PC-3 (cell line): ENCODE measurements around the gene ITM2C. TPM values are rescaled to one million over a fixed set of nuclear protein-coding genes. Genes with fewer than 3 reads are reported as not detected.

Experiments used
- ATAC-seq: fragments of 200-7000 bp; cut with Tn5 transposase; 2 replicates; pipeline ENCODE4 v1.9.1; 2020; ENCODE audit warnings: mild to moderate bottlenecking, moderate library complexity
- BruUV-seq: library from RNA; stranded (reverse); fragments of 400-500 nt; replicated peaks from 2 replicates; lab custom pipeline; 2021; lab: Mats Ljungman, UMichigan
- CTCF ChIA-PET: fragments of 300-600 bp; sonication (Branson Sonifier 250); formaldehyde crosslinking; loops from one replicate; lab custom pipeline; 2022; ENCODE audit warnings: antibody characterized with exemption; lab: Charles Lee
- POLR2A ChIA-PET: fragments of 300-600 bp; sonication (Branson Sonifier 250); formaldehyde crosslinking; loops from one replicate; lab custom pipeline; 2022; ENCODE audit warnings: antibody characterized with exemption; ENCODE audit not compliant: unreplicated experiment; lab: Charles Lee
- DNase-seq: peaks from one replicate; pipeline ENCODE4 v3.0.0-alpha.2; 2015
- H2AFZ ChIP-seq: fragments of 300-600 bp; sonication (generic); 2 replicates; pipeline ENCODE4 v1.6.0; 2016; ENCODE audit warnings: antibody characterized with exemption, low read length
- H3F3A ChIP-seq: fragments of 300-600 bp; sonication (generic); one replicate; pipeline ENCODE4 v1.6.0; 2017; ENCODE audit warnings: antibody characterized with exemption, low read length, control low read depth, mild to moderate bottlenecking; ENCODE audit not compliant: unreplicated experiment
- H3K27ac ChIP-seq: fragments of 300-600 bp; sonication (generic); 2 replicates; pipeline ENCODE4 v1.5.1; 2016; ENCODE audit warnings: mild to moderate bottlenecking, low read length
- H3K27me3 ChIP-seq: fragments of 300-600 bp; sonication (generic); 2 replicates; pipeline ENCODE4 v1.6.1; 2016; ENCODE audit warnings: low read length, mixed read lengths
- H3K36me3 ChIP-seq: fragments of 300-600 bp; sonication (generic); 2 replicates; pipeline ENCODE4 v1.6.1; 2016; ENCODE audit warnings: low read depth, mixed run types, low read length, mixed read lengths
- H3K4me1 ChIP-seq: fragments of 300-600 bp; sonication (generic); 2 replicates; pipeline ENCODE4 v1.5.1; 2016; ENCODE audit warnings: low read length; ENCODE audit not compliant: insufficient read depth
- H3K4me2 ChIP-seq: fragments of 300-600 bp; sonication (generic); 2 replicates; pipeline ENCODE4 v1.6.0; 2016; ENCODE audit warnings: low read length
- H3K4me3 ChIP-seq: fragments of 300-600 bp; sonication (generic); 2 replicates; pipeline ENCODE4 v1.5.1; 2016; ENCODE audit warnings: mild to moderate bottlenecking, low read length, mixed read lengths
- H3K79me2 ChIP-seq: fragments of 300-600 bp; sonication (generic); 2 replicates; pipeline ENCODE4 v1.6.1; 2017; ENCODE audit warnings: low read length, mixed read lengths
- H3K9ac ChIP-seq: fragments of 300-600 bp; sonication (generic); 2 replicates; pipeline ENCODE4 v1.6.0; 2016; ENCODE audit warnings: mild to moderate bottlenecking, low read length
- H3K9me2 ChIP-seq: fragments of 300-600 bp; sonication (generic); replicated peaks from 2 replicates; pipeline ENCODE4 v1.6.1; 2016; ENCODE audit warnings: mixed run types, low read length, mixed read lengths
- H3K9me3 ChIP-seq: fragments of 300-600 bp; sonication (generic); 2 replicates; pipeline ENCODE4 v1.6.1; 2016; ENCODE audit warnings: low read length, mixed read lengths
- H4K20me1 ChIP-seq: fragments of 300-600 bp; sonication (generic); 2 replicates; pipeline ENCODE4 v1.6.1; 2016; ENCODE audit warnings: low read length, mixed read lengths
- EZH2 ChIP-seq: fragments of 300-600 bp; sonication (generic); IDR thresholded peaks from one replicate; pipeline ENCODE4 v1.6.1; 2017; ENCODE audit warnings: antibody characterized with exemption, mild to moderate bottlenecking, low read length; ENCODE audit not compliant: unreplicated experiment
- EZH2phosphoT487 ChIP-seq: fragments of 300-600 bp; sonication (generic); IDR thresholded peaks from 2 replicates; pipeline ENCODE4 v1.6.1; 2018; ENCODE audit warnings: mild to moderate bottlenecking, antibody characterized with exemption, low read length, borderline replicate concordance
- intact Hi-C: fragments of 100-400 bp; cut with micrococcal nuclease; formaldehyde crosslinking; loops from 2 replicates; pipeline ENCODE4 v1.9.0; 2023
- total RNA-seq: library from RNA; depleted of rRNA; stranded (reverse); fragments of >200 nt; gene quantifications from 2 replicates; pipeline ENCODE4 v1.2.3, GENCODE V29; 2014
- TF ChIP-seq, protein P1 (sequence below): fragments of 300-600 bp; sonication (generic); conservative IDR thresholded peaks from 2 replicates; pipeline ENCODE4 v1.5.1; 2017; ENCODE audit warnings: antibody characterized with exemption, low read depth, mild to moderate bottlenecking, low read length

ITM2C gene
- total RNA-seq, 1 experiment from 2014 or later, result 111 TPM

DNA sequence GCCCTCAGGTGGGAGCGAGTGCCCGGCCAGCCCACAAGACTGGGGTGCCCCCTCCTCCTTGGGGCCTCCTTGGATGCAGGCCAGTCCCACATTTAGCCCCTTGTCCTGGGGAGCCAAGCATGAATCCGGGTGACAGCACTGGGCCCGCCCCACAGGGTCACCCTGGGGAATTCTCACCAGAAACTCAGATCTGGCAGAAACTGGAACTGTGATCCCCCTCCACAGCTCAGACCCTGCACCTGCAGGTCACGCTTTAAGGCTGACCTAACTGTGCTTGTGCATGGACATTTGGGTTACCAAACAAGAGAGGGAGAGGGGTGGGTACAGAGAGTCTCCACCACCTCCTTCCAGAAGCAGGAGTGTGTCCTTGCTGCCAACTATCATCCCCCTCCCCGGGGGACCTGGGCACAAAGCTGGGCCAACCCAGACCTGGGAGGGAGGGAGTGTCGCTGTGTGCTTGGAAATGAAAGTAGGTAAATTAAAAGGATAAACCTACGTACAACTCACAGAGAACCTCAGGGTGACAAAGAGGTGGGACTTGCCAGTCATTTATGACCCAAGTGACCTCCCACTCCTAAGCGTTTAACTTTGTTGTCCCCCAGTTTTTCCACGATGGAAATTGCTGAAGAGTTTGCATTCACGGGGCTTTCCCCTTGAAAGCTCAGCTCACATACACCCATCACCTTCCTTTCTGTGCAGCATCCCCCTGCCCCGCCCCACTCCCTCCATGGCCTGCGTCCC, 9.1 kb downstream of the ITM2C start:
- Histone ChIP-seq H3K36me3 (no peaks in the 10 kb centered on the region), H4K20me1 (no peaks in the 10 kb centered on the region), H3K9me3 (no peaks in the 10 kb centered on the region), H3K9ac (no peak overlapping the region), H2AFZ (no peak overlapping the region), H3K27ac (no peak overlapping the region), H3K27me3 (no peaks in the 10 kb centered on the region), H3F3A (no peaks in the 10 kb centered on the region), H3K4me1 (no peaks in the 10 kb centered on the region), H3K9me2 (no peaks in the 10 kb centered on the region), H3K79me2 (no peaks in the 10 kb centered on the region), H3K4me2 (no peak overlapping the region), H3K4me3 (no peak overlapping the region)
- TF ChIP-seq, protein P1, sequence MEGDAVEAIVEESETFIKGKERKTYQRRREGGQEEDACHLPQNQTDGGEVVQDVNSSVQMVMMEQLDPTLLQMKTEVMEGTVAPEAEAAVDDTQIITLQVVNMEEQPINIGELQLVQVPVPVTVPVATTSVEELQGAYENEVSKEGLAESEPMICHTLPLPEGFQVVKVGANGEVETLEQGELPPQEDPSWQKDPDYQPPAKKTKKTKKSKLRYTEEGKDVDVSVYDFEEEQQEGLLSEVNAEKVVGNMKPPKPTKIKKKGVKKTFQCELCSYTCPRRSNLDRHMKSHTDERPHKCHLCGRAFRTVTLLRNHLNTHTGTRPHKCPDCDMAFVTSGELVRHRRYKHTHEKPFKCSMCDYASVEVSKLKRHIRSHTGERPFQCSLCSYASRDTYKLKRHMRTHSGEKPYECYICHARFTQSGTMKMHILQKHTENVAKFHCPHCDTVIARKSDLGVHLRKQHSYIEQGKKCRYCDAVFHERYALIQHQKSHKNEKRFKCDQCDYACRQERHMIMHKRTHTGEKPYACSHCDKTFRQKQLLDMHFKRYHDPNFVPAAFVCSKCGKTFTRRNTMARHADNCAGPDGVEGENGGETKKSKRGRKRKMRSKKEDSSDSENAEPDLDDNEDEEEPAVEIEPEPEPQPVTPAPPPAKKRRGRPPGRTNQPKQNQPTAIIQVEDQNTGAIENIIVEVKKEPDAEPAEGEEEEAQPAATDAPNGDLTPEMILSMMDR, result no peak
- no peak for TF ChIP-seq EZH2phosphoT487
- no TSS peak for BruUV-seq
- ChIA-PET CTCF (interaction anchor here (0.5 kb wide), 1 partner anchor 179 kb away, joined by 3 read pairs; no protein-coding TSS in a partner anchor), POLR2A (no interaction called here)
- intact Hi-C loops, result no loop called here
- no peak for ATAC-seq
- DNase-seq, result no peak

DNA sequence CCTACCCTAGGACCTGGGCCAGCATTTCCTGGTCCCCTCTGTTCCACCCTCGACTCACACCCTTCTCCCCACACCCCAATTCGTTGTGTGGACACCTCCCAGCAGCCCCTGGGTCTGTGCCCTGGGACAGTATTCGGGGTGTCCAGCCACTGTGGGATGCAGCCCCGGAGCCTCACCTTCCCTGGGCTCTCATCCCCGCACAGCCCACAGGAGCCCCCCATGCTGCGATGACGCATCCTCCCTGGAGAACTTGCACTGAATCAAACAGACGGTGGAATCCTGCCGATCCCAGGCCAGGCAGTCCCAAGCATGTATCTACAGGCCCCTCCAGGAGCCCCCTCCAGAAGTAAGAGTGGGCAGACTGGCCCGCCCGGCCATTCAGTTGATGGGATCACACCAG, 9.7 kb downstream of the ITM2C start:
- Histone ChIP-seq H3K27me3 (no peaks in the 10 kb centered on the region), H3K27ac (no peak overlapping the region), H3K9me3 (no peaks in the 10 kb centered on the region), H3K9ac (no peak overlapping the region), H3K4me2 (no peak overlapping the region), H3K9me2 (no peaks in the 10 kb centered on the region), H3K4me3 (no peak overlapping the region), H3K36me3 (no peaks in the 10 kb centered on the region), H3F3A (no peaks in the 10 kb centered on the region), H4K20me1 (no peaks in the 10 kb centered on the region), H3K79me2 (no peaks in the 10 kb centered on the region), H2AFZ (no peak overlapping the region), H3K4me1 (no peaks in the 10 kb centered on the region)
- BruUV-seq, result no TSS peak
- no peak for TF ChIP-seq EZH2
- no peak for TF ChIP-seq EZH2phosphoT487
- TF ChIP-seq, protein P1, result no peak
- POLR2A ChIA-PET, result no interaction called here
- intact Hi-C loops, result no loop called here
- ATAC-seq, result no peak
- CTCF ChIA-PET, result interaction anchor here (0.5 kb wide), 1 partner anchor 178 kb away, joined by 3 read pairs; no protein-coding TSS in a partner anchor
- no peak for DNase-seq

DNA sequence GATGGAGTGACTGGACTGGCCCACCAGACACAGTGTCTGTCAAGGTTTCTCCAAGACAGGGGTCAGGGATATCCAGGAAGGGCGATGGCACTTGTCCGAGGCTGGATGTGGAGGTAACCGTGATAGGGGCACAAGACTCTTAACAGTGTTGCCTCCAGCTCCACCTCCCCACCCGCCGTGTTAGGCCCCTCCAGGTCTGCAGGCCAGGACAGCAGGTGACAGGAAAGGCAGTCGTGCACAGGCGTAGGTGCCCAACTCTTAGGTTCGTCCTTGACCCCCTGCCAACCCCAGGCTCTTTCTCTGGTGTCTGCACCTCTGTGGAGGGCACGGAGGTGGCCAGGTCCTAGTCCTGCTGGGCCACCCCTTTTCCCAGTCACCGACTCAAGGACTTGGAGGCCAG, 10.1 kb downstream of the ITM2C start:
- ATAC-seq, result no peak
- no peaks in the 10 kb centered on the region for H3K9me3 ChIP-seq
- DNase-seq, result no peak
- no peaks in the 10 kb centered on the region for H3K4me1 ChIP-seq
- ChIA-PET CTCF (no interaction called here), POLR2A (no interaction called here)
- no peaks in the 10 kb centered on the region for H4K20me1 ChIP-seq
- H3K36me3 ChIP-seq, result no peaks in the 10 kb centered on the region
- H3K4me2 ChIP-seq, result no peak overlapping the region
- no peaks in the 10 kb centered on the region for H3K9me2 ChIP-seq
- no peaks in the 10 kb centered on the region for H3K79me2 ChIP-seq
- no peak for TF ChIP-seq EZH2phosphoT487
- TF ChIP-seq, protein P1, result no peak
- TF ChIP-seq EZH2, result no peak
- no peak overlapping the region for H3K9ac ChIP-seq
- no peak overlapping the region for H3K4me3 ChIP-seq
- H3F3A ChIP-seq, result no peaks in the 10 kb centered on the region
- H3K27ac ChIP-seq, result no peak overlapping the region
- intact Hi-C loops, result no loop called here
- H2AFZ ChIP-seq, result no peak overlapping the region
- H3K27me3 ChIP-seq, result no peaks in the 10 kb centered on the region
- BruUV-seq, result no TSS peak
